Mucosa of rectum (tissue), 2 donors: ENCODE data around the gene RPTOR.

Experiments used
- H3K27ac ChIP-seq, 2 donors: one replicate each; pipeline ENCODE4 v1.7.0; 2013; ENCODE audit warnings: inconsistent platforms in 2 of 2, low read depth in 2 of 2, low read length in 2 of 2
- H3K27me3 ChIP-seq, 2 donors: one replicate each; pipeline ENCODE4 v1.7.0; 2013; ENCODE audit warnings: low read length in 2 of 2; ENCODE audit not compliant: control insufficient read depth in 2 of 2, insufficient read depth in 2 of 2
- H3K36me3 ChIP-seq, 2 donors: one replicate each; pipeline ENCODE4 v1.7.0; 2013; ENCODE audit warnings: low read length in 2 of 2; ENCODE audit not compliant: control insufficient read depth in 2 of 2, insufficient read depth in 2 of 2
- H3K4me1 ChIP-seq, 2 donors: one replicate each; pipeline ENCODE4 v1.7.0; 2013; ENCODE audit warnings: low read length in 2 of 2, mild to moderate bottlenecking in 1 of 2; ENCODE audit not compliant: control insufficient read depth in 2 of 2, insufficient read depth in 2 of 2
- H3K4me3 ChIP-seq, 2 donors: one replicate each; pipeline ENCODE4 v1.7.0; 2013; ENCODE audit warnings: low read length in 2 of 2
- H3K9ac ChIP-seq, 2 donors: one replicate each; pipeline ENCODE4 v1.7.0; 2013; ENCODE audit warnings: low read length in 2 of 2, low read depth in 1 of 2, mild to moderate bottlenecking in 1 of 2
- H3K9me3 ChIP-seq, 2 donors: one replicate each; pipeline ENCODE4 v1.7.0; 2013; ENCODE audit warnings: low read length in 2 of 2; ENCODE audit not compliant: control insufficient read depth in 2 of 2
- donor health status: healthy.
- donor health status: Normal muscosa, but diverticular disease.

Gene RPTOR

DNA sequence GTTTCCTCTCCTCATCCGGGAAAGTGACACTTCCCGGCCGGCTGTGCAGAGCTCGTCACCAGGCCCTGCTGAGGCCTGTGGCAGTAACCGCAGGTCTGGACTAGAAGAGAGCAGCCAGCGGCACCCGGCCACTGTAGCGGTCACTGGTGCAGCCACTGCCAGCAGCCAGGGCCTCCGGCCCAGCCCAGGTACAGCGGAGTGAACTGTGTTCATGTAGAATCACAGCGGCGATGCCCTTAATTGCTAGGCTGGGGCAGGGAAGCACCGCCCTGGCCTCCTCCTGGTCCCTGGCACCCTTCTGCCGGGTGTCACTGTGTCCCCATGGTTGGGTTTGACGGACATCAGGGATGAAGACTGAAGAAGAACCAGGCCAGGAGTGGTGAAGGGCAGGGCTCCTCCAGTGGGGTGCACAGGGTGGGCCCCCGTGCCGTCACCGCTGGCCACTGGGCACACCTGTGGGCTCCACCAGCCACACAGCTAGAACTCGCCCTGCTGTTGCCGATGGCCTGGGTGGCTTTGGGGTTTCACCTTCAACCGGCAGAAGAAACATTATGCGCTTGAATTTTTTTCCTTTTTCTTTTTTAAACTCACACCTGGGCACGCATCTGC lies 281.8 kb downstream of the RPTOR start:
- no peaks in the 10 kb centered on the region for H3K27me3 ChIP-seq
- H3K36me3 ChIP-seq = peaks cover 7 to 15% of the 10 kb centered on the region in 2 donors
- no peak overlapping the region for H3K9ac ChIP-seq
- no peaks in the 10 kb centered on the region for H3K9me3 ChIP-seq
- H3K4me1 ChIP-seq = no peaks in the 10 kb centered on the region
- H3K27ac ChIP-seq = no peak overlapping the region
- no peak overlapping the region for H3K4me3 ChIP-seq

DNA sequence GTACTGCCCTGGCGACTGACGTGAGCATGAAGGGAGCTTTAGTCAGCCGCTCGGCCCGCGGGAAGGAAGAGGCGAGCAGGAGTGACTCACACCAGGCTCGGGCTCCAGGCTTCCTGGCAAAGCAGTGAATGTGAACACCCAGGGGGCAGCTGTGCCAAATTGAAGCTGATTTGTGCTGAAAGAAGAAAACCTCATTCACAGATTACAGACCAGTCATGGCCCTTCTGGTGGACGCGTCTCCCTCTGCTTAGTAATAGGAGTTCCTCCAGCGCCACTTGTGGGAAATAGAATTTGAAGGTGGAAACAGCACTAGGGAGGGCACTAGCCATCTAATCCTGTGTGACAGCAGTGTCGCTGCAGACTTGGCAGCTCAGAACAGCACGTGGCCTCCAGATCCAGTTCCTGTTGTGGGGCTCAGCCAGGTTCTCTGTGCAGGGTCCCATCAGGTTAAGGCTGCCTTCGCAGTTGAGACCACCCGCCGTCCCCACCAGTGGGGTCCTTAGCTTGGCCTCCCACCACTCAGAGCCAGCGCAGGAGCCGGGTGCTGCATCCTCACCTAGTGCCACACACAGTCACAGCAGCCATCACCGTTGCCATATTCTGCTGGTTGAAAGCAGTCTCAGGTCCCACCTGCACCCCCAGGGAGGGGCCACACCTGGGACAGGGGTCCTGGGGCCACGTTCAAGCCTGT lies 282.5 kb downstream of the RPTOR start:
- Histone ChIP-seq H3K9me3 (no peaks in the 10 kb centered on the region), H3K4me1 (peaks cover 0 to 1% of the 10 kb centered on the region in 2 donors), H3K36me3 (peaks cover 7 to 15% of the 10 kb centered on the region in 2 donors), H3K27me3 (no peaks in the 10 kb centered on the region), H3K9ac (no peak overlapping the region), H3K4me3 (no peak overlapping the region), H3K27ac (no peak overlapping the region)

DNA sequence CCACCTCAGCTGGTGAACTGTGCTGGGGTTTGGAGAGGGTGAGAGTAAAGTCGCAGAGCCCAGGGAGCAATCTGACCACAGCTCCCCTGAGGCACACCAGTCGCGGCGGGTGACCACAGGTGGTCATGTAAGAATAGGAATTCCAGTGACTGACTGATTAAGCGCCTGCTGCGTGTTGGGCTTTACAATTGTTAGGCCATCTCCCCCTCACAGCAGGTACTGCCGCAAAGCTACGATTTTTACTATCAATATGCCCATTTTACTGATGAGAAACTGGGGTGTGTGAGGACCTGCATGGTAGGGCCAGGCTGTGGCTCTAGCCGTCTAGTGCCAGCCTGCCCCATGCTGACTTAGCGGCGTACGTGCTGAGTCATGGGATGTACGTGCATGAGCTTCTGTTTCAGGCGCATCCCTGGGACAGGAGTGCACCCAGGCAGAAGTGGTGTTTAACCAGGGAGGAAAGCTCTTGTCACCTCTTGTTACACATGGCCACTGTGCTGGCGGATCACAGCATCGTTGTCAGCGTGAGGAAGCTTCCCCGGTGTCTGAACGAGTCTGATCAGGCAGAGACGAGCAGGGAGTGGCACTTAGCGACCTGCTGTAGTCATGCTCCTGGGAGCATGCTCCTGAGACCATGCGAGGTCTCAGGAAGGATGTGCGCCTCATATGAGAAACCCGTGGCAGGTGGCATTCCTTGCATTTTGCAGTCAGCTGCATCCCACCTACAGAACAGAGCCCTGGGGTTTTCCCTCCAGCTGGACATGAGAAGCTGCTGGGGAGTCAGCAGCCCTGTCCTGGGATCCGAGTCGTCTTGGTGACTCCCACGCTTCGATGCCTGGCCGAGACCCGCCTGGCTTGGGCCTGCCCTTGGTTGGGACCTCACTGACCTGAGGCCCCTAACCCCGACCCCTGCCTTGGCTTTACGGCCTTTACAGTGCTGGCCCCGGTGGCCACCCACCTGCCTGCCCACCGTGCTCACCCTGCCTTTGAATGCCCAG lies 283.3 kb downstream of the RPTOR start:
- Histone ChIP-seq H3K9me3 (no peaks in the 10 kb centered on the region), H3K36me3 (peaks cover 4 to 15% of the 10 kb centered on the region in 2 donors), H3K4me3 (no peak overlapping the region), H3K4me1 (peaks cover 5 to 8% of the 10 kb centered on the region in 2 donors), H3K27ac (no peak overlapping the region), H3K9ac (no peak overlapping the region), H3K27me3 (no peaks in the 10 kb centered on the region)

DNA sequence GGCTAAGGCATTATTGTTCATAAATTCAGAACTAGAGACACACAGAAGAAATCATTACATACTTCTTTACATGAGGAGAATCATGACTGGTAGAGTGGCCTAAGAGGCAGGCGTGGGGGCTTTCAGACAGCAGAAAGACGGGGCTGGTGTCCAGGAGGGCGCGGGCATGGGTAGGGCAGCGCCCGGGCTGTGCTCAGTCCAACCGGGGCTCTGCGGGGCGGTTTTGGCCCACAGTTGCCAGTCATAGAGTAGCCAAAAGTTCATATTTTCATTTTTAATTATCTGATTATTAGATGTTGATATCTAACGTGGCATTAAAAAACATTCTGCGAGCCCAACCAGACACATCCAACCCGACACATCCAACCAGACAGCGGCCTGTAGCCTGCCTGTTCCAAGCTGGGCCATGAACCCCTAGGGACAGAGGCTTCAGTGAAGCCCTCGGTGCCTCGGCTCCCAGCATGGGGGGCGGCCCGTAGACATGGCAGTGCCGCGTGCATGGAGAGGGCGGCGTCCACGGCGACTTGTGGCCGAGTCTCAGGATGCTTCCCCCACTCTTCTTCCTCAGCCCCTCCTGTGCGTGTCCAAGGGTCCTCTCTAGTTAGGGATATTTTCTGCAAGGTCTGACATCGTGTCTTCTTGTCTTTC lies 284.7 kb downstream of the RPTOR start:
- peaks cover 10 to 13% of the 10 kb centered on the region in 2 donors for H3K4me1 ChIP-seq
- H3K27ac ChIP-seq = no peak overlapping the region
- no peak overlapping the region for H3K9ac ChIP-seq
- H3K27me3 ChIP-seq = no peaks in the 10 kb centered on the region
- no peak overlapping the region for H3K4me3 ChIP-seq
- H3K36me3 ChIP-seq = peaks cover 4 to 15% of the 10 kb centered on the region in 2 donors
- H3K9me3 ChIP-seq = no peaks in the 10 kb centered on the region

DNA sequence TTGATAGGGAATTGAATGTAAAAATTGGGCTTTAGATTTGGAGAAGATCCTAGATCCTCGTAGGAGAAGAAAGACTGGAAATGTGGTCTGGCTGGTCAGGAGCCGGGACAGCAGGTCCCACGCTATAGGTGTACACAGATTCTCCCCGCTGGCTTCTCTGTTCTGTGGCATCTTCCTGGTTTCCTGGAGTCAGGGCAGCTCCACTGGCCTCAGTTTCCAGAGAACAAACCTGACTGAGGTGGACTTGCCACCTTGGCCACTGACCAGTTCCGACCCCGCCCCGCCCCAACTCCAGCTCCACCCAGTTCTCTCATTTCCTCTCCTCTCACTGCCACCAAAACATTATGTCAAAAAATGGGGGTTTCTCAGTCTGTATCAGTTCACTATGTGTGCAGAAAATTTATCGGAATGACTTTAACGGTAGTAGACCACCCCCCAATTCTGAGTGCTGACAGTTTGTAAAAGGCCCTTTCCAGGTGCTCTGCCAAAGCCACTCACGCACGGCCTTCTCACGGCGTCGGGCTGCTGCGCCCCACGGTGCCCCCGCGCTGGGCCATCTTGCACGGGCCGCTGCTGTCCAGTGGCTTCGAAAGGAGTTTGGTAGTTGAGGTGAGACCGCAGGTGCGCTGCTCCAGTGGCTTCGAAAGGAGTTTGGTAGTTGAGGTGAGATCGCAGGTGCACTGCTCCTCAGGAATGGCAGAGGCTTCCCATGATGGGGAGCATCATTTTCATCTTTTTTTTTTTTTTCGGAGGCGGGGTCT lies 285.6 kb downstream of the RPTOR start:
- Histone ChIP-seq H3K27me3 (no peaks in the 10 kb centered on the region), H3K9ac (no peak overlapping the region), H3K27ac (no peak overlapping the region), H3K4me3 (no peak overlapping the region), H3K9me3 (no peaks in the 10 kb centered on the region), H3K4me1 (peaks cover 10 to 13% of the 10 kb centered on the region in 2 donors), H3K36me3 (peaks cover 4 to 15% of the 10 kb centered on the region in 2 donors)

DNA sequence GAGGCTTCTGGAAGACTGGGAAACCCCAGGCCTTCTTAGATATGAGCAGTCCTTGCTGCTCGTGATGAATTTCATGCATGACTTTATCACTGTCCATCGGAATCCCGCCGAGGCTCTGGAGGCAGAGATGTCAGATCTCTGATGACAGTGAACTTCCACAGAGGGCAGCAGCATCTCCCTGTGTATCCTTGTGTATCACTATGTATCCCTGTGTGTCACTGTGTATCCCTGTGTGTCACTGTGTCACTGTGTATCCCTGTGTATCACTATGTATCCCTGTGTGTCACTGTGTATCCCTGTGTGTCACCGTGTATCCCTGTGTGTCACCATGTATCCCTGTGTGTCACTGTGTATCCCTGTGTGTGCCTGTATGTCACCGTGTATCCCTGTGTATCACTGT lies 286.9 kb downstream of the RPTOR start:
- H3K36me3 ChIP-seq = peaks cover 0 to 11% of the 10 kb centered on the region in 2 donors
- H3K27me3 ChIP-seq = no peaks in the 10 kb centered on the region
- no peak overlapping the region for H3K9ac ChIP-seq
- H3K4me1 ChIP-seq = peaks cover 10 to 13% of the 10 kb centered on the region in 2 donors
- H3K9me3 ChIP-seq = no peaks in the 10 kb centered on the region
- no peak overlapping the region for H3K4me3 ChIP-seq
- H3K27ac ChIP-seq = no peak overlapping the region

DNA sequence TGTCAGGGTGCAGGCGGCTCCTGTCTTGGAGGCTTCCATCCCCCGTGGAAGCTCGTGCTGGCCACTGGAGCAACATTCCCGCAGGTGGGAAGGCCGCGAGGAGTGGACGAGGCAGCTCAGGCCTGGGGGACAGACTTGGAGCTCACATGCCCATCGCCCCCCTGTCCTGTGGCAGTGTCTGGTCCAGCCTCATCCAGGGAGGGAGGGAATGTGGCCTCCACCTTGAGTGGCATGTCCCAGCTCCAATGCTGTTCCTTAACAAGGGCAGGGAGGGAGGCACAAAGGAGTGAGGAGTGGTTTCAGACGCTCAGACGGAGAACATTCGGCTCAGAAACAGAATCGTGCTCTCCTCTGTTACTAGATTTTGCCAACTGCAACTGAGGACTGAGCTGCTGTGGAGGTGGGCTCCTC lies 287.6 kb downstream of the RPTOR start:
- H3K4me1 ChIP-seq = peaks cover 10 to 13% of the 10 kb centered on the region in 2 donors
- peaks cover 0 to 9% of the 10 kb centered on the region in 2 donors for H3K36me3 ChIP-seq
- H3K9me3 ChIP-seq = no peaks in the 10 kb centered on the region
- peak overlapping the region; percentile 77 to 83 for H3K27ac ChIP-seq
- peak overlapping the region; percentile 69 to 72 for H3K9ac ChIP-seq
- peak overlapping the region; percentile 57 to 81 for H3K4me3 ChIP-seq
- no peaks in the 10 kb centered on the region for H3K27me3 ChIP-seq

DNA sequence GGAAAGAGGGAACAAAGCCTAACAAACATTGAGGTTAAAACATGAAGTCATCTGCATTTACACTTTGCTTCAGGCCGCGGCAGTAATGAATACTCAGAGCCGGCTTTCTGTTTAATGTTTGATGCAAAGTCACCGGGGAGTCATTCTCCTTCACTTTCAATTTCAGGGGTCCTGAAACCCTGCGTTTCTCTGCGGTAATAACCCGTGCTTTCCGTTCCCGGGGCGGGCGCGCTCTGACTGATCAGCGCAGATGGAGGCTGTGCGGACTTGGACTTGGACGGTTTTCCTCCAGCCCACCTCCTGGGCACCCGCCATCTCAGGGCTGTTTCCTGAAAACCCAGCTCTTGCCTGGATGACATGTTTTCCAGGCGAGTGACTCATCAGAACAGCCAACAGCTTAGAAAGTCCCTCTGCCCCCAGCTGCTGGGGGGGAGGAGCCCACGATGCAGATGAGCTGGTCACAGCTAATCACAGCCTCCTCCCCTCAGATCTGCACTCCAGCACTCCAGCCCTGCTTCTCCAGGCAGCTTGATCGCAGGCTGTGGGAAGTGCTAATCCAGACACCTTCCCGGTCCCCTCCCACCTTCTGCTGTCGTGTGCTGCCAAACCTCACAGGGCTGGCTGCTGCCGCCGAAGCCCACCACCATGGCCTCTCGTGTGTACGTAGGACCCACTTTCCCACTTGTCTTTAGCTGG lies 288.4 kb downstream of the RPTOR start:
- Histone ChIP-seq H3K27ac (peak overlapping the region; percentile 77 to 83), H3K9me3 (no peaks in the 10 kb centered on the region), H3K9ac (peak overlapping the region; percentile 69 to 72), H3K4me1 (peaks cover 10 to 13% of the 10 kb centered on the region in 2 donors), H3K36me3 (peaks cover 2 to 3% of the 10 kb centered on the region in 2 donors), H3K4me3 (peak overlapping the region; percentile 57 to 81), H3K27me3 (no peaks in the 10 kb centered on the region)
